ENCODE data around the gene EPAS1.

DNA sequence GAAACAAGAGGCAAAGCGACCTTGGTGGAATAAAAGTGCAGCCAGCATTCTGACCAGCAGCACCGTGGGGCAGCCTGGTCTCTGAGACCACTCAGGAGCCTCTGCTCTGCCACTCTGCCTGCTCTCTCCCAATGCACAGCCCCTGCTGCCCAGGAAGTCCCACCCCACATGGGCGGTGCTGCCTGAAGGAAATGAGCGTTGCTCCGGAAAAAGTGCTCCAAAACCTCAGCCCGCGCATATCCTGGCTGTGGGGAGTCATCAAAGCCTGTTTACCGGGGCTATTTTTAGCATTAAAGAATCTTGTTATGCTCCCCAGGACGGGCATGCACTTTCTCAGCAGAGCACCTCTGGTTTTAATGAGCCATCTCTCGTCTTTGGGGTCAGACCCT lies 54.5 kb downstream of the EPAS1 start:
- TF ChIP-seq SUZ12 (IDR thresholded peaks at IDR 0.05), result no peak
- no peak for TF ChIP-seq TARDBP (IDR thresholded peaks at IDR 0.05)
- TF ChIP-seq NFRKB (IDR thresholded peaks at IDR 0.05), result no peak

All from HEK293T (cell line).